T-helper 2 cell treated with Interferon-gamma antibody and Interleukin-4, amounts not matched to agents 5 μg/mL and 100 μg/mL, for 36 hours (primary cell): ENCODE measurements around the gene DOCK2.

ENCODE experiments used
- DNase-seq: peaks from one replicate; pipeline ENCODE4 v3.0.0; 2021; ENCODE audit warnings: low spot score
- H3K27ac Mint-ChIP-seq: one replicate; pipeline ENCODE4 v1.8.0; 2021; ENCODE audit warnings: mild to moderate bottlenecking, mixed read lengths
- H3K27me3 Mint-ChIP-seq: one replicate; pipeline ENCODE4 v1.8.0; 2021; ENCODE audit warnings: low read depth, mixed read lengths
- H3K36me3 Mint-ChIP-seq: one replicate; pipeline ENCODE4 v1.8.0; 2021; ENCODE audit warnings: low read depth, mixed read lengths
- H3K4me1 Mint-ChIP-seq: one replicate; pipeline ENCODE4 v1.8.0; 2021; ENCODE audit warnings: low read depth, mixed read lengths
- H3K4me3 Mint-ChIP-seq: one replicate; pipeline ENCODE4 v1.8.0; 2022; ENCODE audit warnings: mild to moderate bottlenecking, moderate library complexity, mixed read lengths
- H3K9me3 Mint-ChIP-seq: one replicate; pipeline ENCODE4 v1.8.0; 2021; ENCODE audit warnings: mixed read lengths

The DOCK2 gene

GRCh38 chr5:170038241-170038640 lies 401.2 kb downstream of the DOCK2 start:
- no peak for DNase-seq
- no peaks in the 10 kb centered on the region for H3K27me3 Mint-ChIP-seq
- peaks cover 54% of the 10 kb centered on the region for H3K36me3 Mint-ChIP-seq
- H3K4me3 Mint-ChIP-seq = no peak overlapping the region
- no peak overlapping the region for H3K27ac Mint-ChIP-seq
- peaks cover under 1% of the 10 kb centered on the region for H3K4me1 Mint-ChIP-seq
- no peaks in the 10 kb centered on the region for H3K9me3 Mint-ChIP-seq

- Mint-ChIP-seq H3K27me3 (no peaks in the 10 kb centered on the region), H3K36me3 (peaks cover 61% of the 10 kb centered on the region), H3K9me3 (no peaks in the 10 kb centered on the region), H3K4me3 (no peak overlapping the region), H3K27ac (no peak overlapping the region), H3K4me1 (peaks cover 12% of the 10 kb centered on the region)
- DNase-seq = no peak
Observed at GRCh38 chr5:170039830-170040229, 402.8 kb downstream of the DOCK2 start.

- Mint-ChIP-seq H3K36me3 (peaks cover 67% of the 10 kb centered on the region), H3K27me3 (no peaks in the 10 kb centered on the region), H3K27ac (no peak overlapping the region), H3K4me1 (peaks cover 12% of the 10 kb centered on the region), H3K9me3 (no peaks in the 10 kb centered on the region), H3K4me3 (no peak overlapping the region)
- no peak for DNase-seq
Observed at GRCh38 chr5:170046241-170046640, 409.2 kb downstream of the DOCK2 start.

- Mint-ChIP-seq H3K4me3 (no peak overlapping the region), H3K36me3 (peaks cover 65% of the 10 kb centered on the region), H3K4me1 (peaks cover 1% of the 10 kb centered on the region), H3K9me3 (no peaks in the 10 kb centered on the region), H3K27me3 (no peaks in the 10 kb centered on the region), H3K27ac (no peak overlapping the region)
- DNase-seq = no peak
Observed at GRCh38 chr5:170049713-170050112, 412.6 kb downstream of the DOCK2 start.

GRCh38 chr5:170053896-170054295 lies 416.8 kb downstream of the DOCK2 start:
- DNase-seq = no peak

GRCh38 chr5:170055606-170056005 lies 418.5 kb downstream of the DOCK2 start:
- H3K4me1 Mint-ChIP-seq = no peaks in the 10 kb centered on the region
- no peak overlapping the region for H3K27ac Mint-ChIP-seq
- peaks cover 9% of the 10 kb centered on the region for H3K9me3 Mint-ChIP-seq
- H3K4me3 Mint-ChIP-seq = no peak overlapping the region
- no peak for DNase-seq
- H3K36me3 Mint-ChIP-seq = peaks cover 75% of the 10 kb centered on the region
- H3K27me3 Mint-ChIP-seq = no peaks in the 10 kb centered on the region

More at GRCh38 chr5:170053896-170054295, 416.8 kb downstream of the DOCK2 start:
- Mint-ChIP-seq H3K9me3 (peaks cover 5% of the 10 kb centered on the region), H3K4me1 (no peaks in the 10 kb centered on the region), H3K4me3 (no peak overlapping the region), H3K36me3 (peaks cover 75% of the 10 kb centered on the region), H3K27me3 (no peaks in the 10 kb centered on the region), H3K27ac (no peak overlapping the region)

- H3K9me3 Mint-ChIP-seq = peaks cover 9% of the 10 kb centered on the region
- no peak overlapping the region for H3K4me3 Mint-ChIP-seq
- H3K4me1 Mint-ChIP-seq = no peaks in the 10 kb centered on the region
- no peaks in the 10 kb centered on the region for H3K27me3 Mint-ChIP-seq
- DNase-seq = no peak
- H3K36me3 Mint-ChIP-seq = peaks cover 72% of the 10 kb centered on the region
- H3K27ac Mint-ChIP-seq = no peak overlapping the region
Observed at GRCh38 chr5:170056561-170057267, 419.6 kb downstream of the DOCK2 start.

- no peak for DNase-seq
- Mint-ChIP-seq H3K36me3 (peaks cover 71% of the 10 kb centered on the region), H3K27ac (no peak overlapping the region), H3K27me3 (no peaks in the 10 kb centered on the region), H3K9me3 (peaks cover 9% of the 10 kb centered on the region), H3K4me3 (no peak overlapping the region), H3K4me1 (no peaks in the 10 kb centered on the region)
Observed at GRCh38 chr5:170057311-170057710, 420.2 kb downstream of the DOCK2 start.

GRCh38 chr5:170059221-170059620 lies 422.1 kb downstream of the DOCK2 start:
- no peak overlapping the region for H3K27ac Mint-ChIP-seq
- H3K4me1 Mint-ChIP-seq = no peaks in the 10 kb centered on the region
- no peaks in the 10 kb centered on the region for H3K27me3 Mint-ChIP-seq
- peaks cover 9% of the 10 kb centered on the region for H3K9me3 Mint-ChIP-seq
- peaks cover 66% of the 10 kb centered on the region for H3K36me3 Mint-ChIP-seq
- DNase-seq = no peak
- no peak overlapping the region for H3K4me3 Mint-ChIP-seq

- H3K4me1 Mint-ChIP-seq = no peaks in the 10 kb centered on the region
- no peak overlapping the region for H3K4me3 Mint-ChIP-seq
- no peaks in the 10 kb centered on the region for H3K27me3 Mint-ChIP-seq
- H3K36me3 Mint-ChIP-seq = peaks cover 59% of the 10 kb centered on the region
- no peaks in the 10 kb centered on the region for H3K9me3 Mint-ChIP-seq
- H3K27ac Mint-ChIP-seq = no peak overlapping the region
- DNase-seq = no peak
Observed at GRCh38 chr5:170067152-170067551, 430.1 kb downstream of the DOCK2 start.

GRCh38 chr5:170067574-170068170 lies 430.6 kb downstream of the DOCK2 start:
- DNase-seq = no peak
- no peak overlapping the region for H3K27ac Mint-ChIP-seq
- H3K9me3 Mint-ChIP-seq = no peaks in the 10 kb centered on the region
- H3K4me1 Mint-ChIP-seq = no peaks in the 10 kb centered on the region
- peaks cover 59% of the 10 kb centered on the region for H3K36me3 Mint-ChIP-seq
- no peak overlapping the region for H3K4me3 Mint-ChIP-seq
- no peaks in the 10 kb centered on the region for H3K27me3 Mint-ChIP-seq

- Mint-ChIP-seq H3K4me1 (no peaks in the 10 kb centered on the region), H3K4me3 (no peak overlapping the region), H3K27me3 (no peaks in the 10 kb centered on the region), H3K36me3 (peaks cover 52% of the 10 kb centered on the region), H3K9me3 (no peaks in the 10 kb centered on the region), H3K27ac (no peak overlapping the region)
- no peak for DNase-seq
Observed at GRCh38 chr5:170069512-170069911, 432.4 kb downstream of the DOCK2 start.

- H3K9me3 Mint-ChIP-seq = no peaks in the 10 kb centered on the region
- no peak overlapping the region for H3K4me3 Mint-ChIP-seq
- H3K4me1 Mint-ChIP-seq = no peaks in the 10 kb centered on the region
- H3K27me3 Mint-ChIP-seq = no peaks in the 10 kb centered on the region
- DNase-seq = no peak
- H3K36me3 Mint-ChIP-seq = peaks cover 56% of the 10 kb centered on the region
- H3K27ac Mint-ChIP-seq = no peak overlapping the region
Observed at GRCh38 chr5:170070556-170071412, 433.7 kb downstream of the DOCK2 start.

GRCh38 chr5:170071748-170072147 lies 434.7 kb downstream of the DOCK2 start:
- DNase-seq = no peak
- Mint-ChIP-seq H3K27ac (no peak overlapping the region), H3K9me3 (no peaks in the 10 kb centered on the region), H3K4me3 (no peak overlapping the region), H3K36me3 (peaks cover 55% of the 10 kb centered on the region), H3K4me1 (no peaks in the 10 kb centered on the region), H3K27me3 (no peaks in the 10 kb centered on the region)
